Right cardiac atrium (tissue), 5 donors: ENCODE results near the gene SRSF6. TPM values are rescaled to one million over a fixed set of nuclear protein-coding genes. Genes with fewer than 3 reads are reported as not detected.
A peak's percentile ranks its signal among the peaks of the same experiment; 100 is the strongest.
"Not testable (repeated sequence)": the region's sequence is repeated elsewhere in the genome, so short reads cannot be mapped to it uniquely, and the experiment has no call there.

Experiments
- ATAC-seq, 2 donors: fragments of 200-7000 bp; cut with Tn5 transposase; one replicate each; pipeline versions ENCODE4 v1.8.0 to v1.9.1; 2020; ENCODE audit warnings: moderate library complexity in 2 of 2, mild to moderate bottlenecking in 1 of 2
- DNase-seq, 3 donors: peaks; one replicate each; pipeline ENCODE4 v3.0.0-alpha.2; 2020
- H3K27ac ChIP-seq: one replicate; pipeline ENCODE4 v1.5.1; 2013; ENCODE audit warnings: mild to moderate bottlenecking, low read length, control low read depth, moderate library complexity
- H3K27me3 ChIP-seq: one replicate; pipeline ENCODE4 v1.6.1; 2013; ENCODE audit not compliant: control insufficient read depth, insufficient read depth
- H3K4me1 ChIP-seq: one replicate; pipeline ENCODE4 v1.6.1; 2013; ENCODE audit warnings: low read length; ENCODE audit not compliant: control insufficient read depth, insufficient read depth
- H3K4me3 ChIP-seq: one replicate; pipeline ENCODE4 v1.5.1; 2013; ENCODE audit warnings: low read length, control low read depth
- H3K9me3 ChIP-seq: one replicate; pipeline ENCODE4 v1.6.1; 2013; ENCODE audit warnings: low read length; ENCODE audit not compliant: control insufficient read depth
- WGBS: extraction: QIAGEN DNeasy Blood & Tissue Kit; methylation state at CpG from one replicate; pipeline ENCODE4 v1.1.7; 2013; 5-methylcytosine and 5-hydroxymethylcytosine counted together
- intact Hi-C, 4 donors: fragments of 100-400 bp; cut with DNase I; formaldehyde crosslinking; loops; one replicate each; pipeline versions ENCODE4 v1.11.0 to v1.14.0; 2022 to 2023
- polyA plus RNA-seq: library from polyadenylated mRNA; stranded (reverse); fragments of 200-250 nt; gene quantifications from one replicate; pipeline ENCODE4 v1.2.3, GENCODE V29; 2013
- total RNA-seq, 4 donors: library from RNA; stranded (reverse); fragmentation: NEBNext Ultra II Directional; extraction: Animal tissue kit (Norgen Biotek cat#: 25700); gene quantifications; one replicate each; pipeline ENCODE4 v1.2.1, GENCODE V29; 2021
- donor health status: healthy with polysubstance abuse.
- donor health status: DM: no; HTN: yes; CAD: no.
- donor health status: DM: no; HTN: no; CAD: no.
- donor health status: DM: no; HTN: yes; CAD: no; lungs with severe emphysema.
- donor health status: DM: yes; HTN: yes; CAD: no.

SRSF6 gene
- total and polyA plus RNA-seq, 5 donors: 50.8 to 80.6 (median 69.1) TPM

GRCh38 chr20:43450841-43451799, 6.6 kb upstream of the SRSF6 start:
- intact Hi-C loops: loop anchor here in 1 of 4 donors (10.0 kb wide), 1 partner anchor 144 kb away; the partner anchor contains the start of gene IFT52
- ATAC-seq: no peak
- no peak for DNase-seq
- WGBS: 60% methylated on average over 14 of the region's 14 CpGs
- H3K27me3 ChIP-seq: no peaks in the 10 kb centered on the region
- no peaks in the 10 kb centered on the region for H3K4me1 ChIP-seq
- no peak overlapping the region for H3K27ac ChIP-seq
- H3K4me3 ChIP-seq: no peak overlapping the region
- no peaks in the 10 kb centered on the region for H3K9me3 ChIP-seq

DNA sequence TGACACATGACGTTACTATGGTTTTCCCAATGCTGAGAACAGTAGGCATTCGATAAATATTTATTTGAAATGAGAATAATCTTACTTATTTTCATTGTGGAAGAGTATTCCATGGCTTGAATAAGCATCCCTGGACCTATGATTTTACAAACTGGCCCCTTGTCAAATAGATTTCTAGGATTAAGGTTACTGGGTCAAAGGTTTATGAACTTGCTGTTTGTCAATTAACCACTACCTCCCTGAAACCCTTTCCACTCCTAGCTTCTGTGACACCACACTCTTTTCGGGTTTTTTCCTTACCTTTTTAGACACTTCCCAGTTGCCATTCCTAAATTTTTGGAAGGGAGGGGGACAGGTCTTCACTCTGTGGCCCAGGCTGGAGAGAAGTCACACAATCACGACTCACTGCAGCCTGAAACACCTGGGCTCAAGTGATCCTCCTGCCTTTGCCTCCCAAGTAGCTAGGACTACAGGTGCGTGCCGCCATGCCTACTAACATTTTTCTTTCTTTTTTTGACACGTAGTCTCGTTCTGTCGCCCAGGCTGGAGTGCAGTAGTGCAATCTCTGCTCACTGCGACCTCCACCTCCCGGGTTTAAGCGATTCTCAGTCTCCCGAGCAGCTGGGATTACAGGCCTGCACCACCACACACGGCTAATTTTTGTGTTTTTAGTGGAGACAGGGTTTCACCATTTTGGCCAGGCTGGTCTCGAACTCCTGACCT, 5.1 kb upstream of the SRSF6 start:
- Histone ChIP-seq H3K9me3 (no peaks in the 10 kb centered on the region), H3K27ac (no peak overlapping the region), H3K4me1 (no peaks in the 10 kb centered on the region), H3K27me3 (no peaks in the 10 kb centered on the region), H3K4me3 (no peak overlapping the region)
- DNase-seq: no peak
- intact Hi-C loops: loop anchor here in 1 of 4 donors (10.0 kb wide), 1 partner anchor 142 kb away; the partner anchor contains the start of gene IFT52
- 93% methylated on average over 15 of the region's 15 CpGs for WGBS
- ATAC-seq: no peak

GRCh38 chr20:43456252-43456651, 1.4 kb upstream of the SRSF6 start:
- H3K9me3 ChIP-seq, H3K27me3 ChIP-seq, H3K27ac ChIP-seq, H3K4me1 ChIP-seq, H3K4me3 ChIP-seq, DNase-seq, ATAC-seq: not testable (repeated sequence)
- whole genome bisulfite sequencing: 88% methylated on average over 8 of the region's 8 CpGs
- intact Hi-C loops: loop anchor here in 1 of 4 donors (10.0 kb wide), 1 partner anchor 139 kb away; the partner anchor contains the start of gene IFT52

GRCh38 chr20:43456809-43457639, 672 bp upstream of the SRSF6 start:
- intact Hi-C loops: loop anchor here in 1 of 4 donors (10.0 kb wide), 1 partner anchor 138 kb away; the partner anchor contains the start of gene IFT52
- Histone ChIP-seq H3K4me3 (peak overlapping the region; percentile 91), H3K9me3 (no peaks in the 10 kb centered on the region), H3K27ac (peak overlapping the region; percentile 96), H3K27me3 (no peaks in the 10 kb centered on the region), H3K4me1 (peaks cover 2% of the 10 kb centered on the region)
- WGBS: under 1% methylated on average over 53 of the region's 53 CpGs
- ATAC-seq (peak; percentile 89 to 90), DNase-seq (peak; percentile 90 to 94 (median 92))

GRCh38 chr20:43458422-43458924, 777 bp downstream of the SRSF6 start:
- Histone ChIP-seq H3K4me3 (peak overlapping the region; percentile 91), H3K4me1 (peaks cover 2% of the 10 kb centered on the region), H3K27ac (peak overlapping the region; percentile 96), H3K27me3 (no peaks in the 10 kb centered on the region), H3K9me3 (no peaks in the 10 kb centered on the region)
- ATAC-seq (no peak), DNase-seq (no peak)
- intact Hi-C loops: loop anchor here in 1 of 4 donors (10.0 kb wide), 1 partner anchor 136 kb away; the partner anchor contains the start of gene IFT52
- under 1% methylated on average over 41 of the region's 41 CpGs for WGBS

DNA sequence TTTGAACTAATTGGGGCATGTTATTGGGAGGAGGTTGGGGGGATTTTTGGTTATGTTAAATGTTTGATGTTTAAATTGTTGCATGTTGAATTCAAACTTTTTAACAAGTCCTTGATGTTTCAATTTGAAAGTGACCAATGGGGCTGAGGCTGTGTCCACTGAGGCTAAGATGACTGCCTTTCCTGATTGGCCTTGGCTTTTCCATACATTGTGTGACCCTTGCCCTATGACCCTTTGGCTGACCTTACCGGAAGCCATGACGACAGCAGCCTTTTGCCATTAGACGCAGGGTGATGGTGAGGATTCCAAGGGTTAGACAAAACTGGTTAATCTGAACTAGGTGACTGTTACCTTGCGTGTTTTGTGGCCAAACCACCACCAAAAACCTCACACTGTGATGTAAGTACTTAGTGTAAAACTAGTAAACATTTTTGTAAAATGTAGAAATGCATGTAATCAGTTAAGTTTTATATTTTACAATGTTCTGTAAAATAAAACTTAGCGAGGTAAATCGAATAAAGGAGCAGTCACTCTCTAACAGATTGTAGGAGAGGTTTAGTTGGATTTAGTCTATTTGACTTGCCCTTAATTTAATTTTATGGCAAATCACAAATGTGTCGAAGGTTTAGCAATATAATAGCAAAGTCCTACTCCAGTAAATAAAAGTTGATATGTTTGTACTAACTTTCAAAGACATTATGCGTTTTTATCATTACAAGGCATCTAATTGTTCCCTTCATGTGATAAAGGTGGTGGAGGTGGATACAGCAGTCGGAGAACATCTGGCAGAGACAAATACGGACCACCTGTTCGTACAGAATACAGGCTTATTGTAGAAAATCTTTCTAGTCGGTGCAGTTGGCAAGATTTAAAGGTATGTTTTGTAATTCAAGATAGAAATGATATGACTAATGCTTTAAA, 1.6 kb downstream of the SRSF6 start:
- H3K27me3 ChIP-seq: no peaks in the 10 kb centered on the region
- ATAC-seq (no peak), DNase-seq (peak in 1 of 3 donors; percentile 22)
- intact Hi-C loops: loop anchor here in 1 of 4 donors (10.0 kb wide), 1 partner anchor 136 kb away; the partner anchor contains the start of gene IFT52
- no peak overlapping the region for H3K27ac ChIP-seq
- H3K4me3 ChIP-seq: peak overlapping the region; percentile 91
- WGBS: 60% methylated on average over 12 of the region's 12 CpGs
- H3K9me3 ChIP-seq: no peaks in the 10 kb centered on the region
- peaks cover 2% of the 10 kb centered on the region for H3K4me1 ChIP-seq

- no peak overlapping the region for H3K27ac ChIP-seq
- 80% methylated on average over 23 of the region's 23 CpGs for WGBS
- H3K9me3 ChIP-seq: no peaks in the 10 kb centered on the region
- H3K4me3 ChIP-seq: no peak overlapping the region
- ATAC-seq (no peak), DNase-seq (no peak)
- peaks cover 2% of the 10 kb centered on the region for H3K4me1 ChIP-seq
- intact Hi-C loops: no loop called here
- H3K27me3 ChIP-seq: no peaks in the 10 kb centered on the region
Measured at GRCh38 chr20:43460172-43460829, 2.6 kb downstream of the SRSF6 start.

DNA sequence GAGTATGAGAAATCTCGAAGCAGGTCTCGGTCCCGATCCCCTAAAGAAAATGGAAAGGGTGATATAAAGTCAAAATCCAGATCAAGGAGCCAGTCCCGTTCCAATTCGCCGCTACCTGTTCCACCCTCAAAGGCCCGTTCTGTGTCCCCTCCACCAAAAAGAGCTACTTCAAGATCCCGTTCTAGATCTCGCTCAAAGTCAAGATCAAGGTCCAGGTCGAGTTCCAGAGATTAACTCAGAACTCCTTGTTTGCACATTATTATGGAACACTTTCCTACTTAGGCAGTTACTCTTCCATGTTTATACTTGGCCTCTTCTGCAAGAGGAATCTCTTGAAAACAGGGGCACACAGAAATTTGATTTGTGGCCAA, 3.1 kb downstream of the SRSF6 start:
- Histone ChIP-seq H3K27ac (no peak overlapping the region), H3K4me1 (peaks cover 2% of the 10 kb centered on the region), H3K4me3 (no peak overlapping the region), H3K9me3 (no peaks in the 10 kb centered on the region), H3K27me3 (no peaks in the 10 kb centered on the region)
- WGBS: 93% methylated on average over 10 of the region's 10 CpGs
- no peak for DNase-seq
- no peak for ATAC-seq
- intact Hi-C loops: no loop called here

GRCh38 chr20:43461894-43462659, 4.4 kb downstream of the SRSF6 start:
- no peak overlapping the region for H3K4me3 ChIP-seq
- no peaks in the 10 kb centered on the region for H3K9me3 ChIP-seq
- H3K27ac ChIP-seq: no peak overlapping the region
- peaks cover 2% of the 10 kb centered on the region for H3K4me1 ChIP-seq
- intact Hi-C loops: no loop called here
- 89% methylated on average over 3 of the region's 3 CpGs for WGBS
- ATAC-seq (no peak), DNase-seq (no peak)
- H3K27me3 ChIP-seq: no peaks in the 10 kb centered on the region
